AG08395 (cell line): Measurements from ENCODE around the gene ZNG1B.
"Not testable (repeated sequence)": the region's sequence is repeated elsewhere in the genome, so short reads cannot be mapped to it uniquely, and the experiment has no call there.

ENCODE experiments used
- DNase-seq: peaks from one replicate; pipeline ENCODE4 v3.0.0; 2012; ENCODE audit warnings: mixed read lengths, low spot score

ZNG1B gene

GRCh38 chr2:113437508-113438465 lies at the start of gene ZNG1B:
ZNG1B (plus strand) TSS chr2:113437691; CDS start chr2:113437869, 178 bp downstream.
- DNase-seq: not testable (repeated sequence)

DNA sequence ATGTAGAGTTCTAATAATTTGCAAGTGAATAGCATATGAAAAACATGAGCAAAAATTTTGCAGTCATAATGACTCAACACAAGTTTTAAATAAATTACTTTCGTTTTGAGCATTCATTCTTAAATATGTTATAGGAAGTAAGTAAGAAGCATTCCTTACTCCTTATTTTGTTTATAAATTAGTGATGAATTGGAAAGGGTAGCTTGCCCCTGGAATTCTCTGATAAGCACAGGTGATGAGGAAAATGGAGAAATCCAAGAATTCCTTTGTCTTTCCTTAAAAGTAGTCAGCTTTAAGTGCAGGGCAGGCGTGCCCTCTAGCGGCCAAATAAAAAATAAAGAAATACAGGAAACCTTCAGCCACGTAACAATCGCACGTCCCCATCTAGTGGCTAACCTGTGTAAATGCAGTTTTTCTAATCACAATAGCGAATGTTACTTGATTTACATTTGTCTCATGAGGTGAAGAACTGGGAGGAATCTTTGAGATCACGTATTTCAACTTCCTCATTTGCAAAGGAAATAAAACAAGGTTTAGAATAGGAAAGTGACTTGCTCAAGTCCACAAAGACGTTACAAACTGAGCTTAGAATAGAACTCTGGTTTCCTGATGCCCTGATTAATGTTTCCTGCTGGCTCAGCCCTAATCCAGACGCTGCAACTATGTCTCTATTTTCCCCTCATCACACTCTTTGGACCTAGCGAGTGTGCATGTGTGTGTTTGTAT lies 47.2 kb upstream of the ZNG1B start:
- peak; percentile 58 for DNase-seq

GRCh38 chr2:113391073-113391472 lies 46.4 kb upstream of the ZNG1B start:
- DNase-seq: no peak

DNA sequence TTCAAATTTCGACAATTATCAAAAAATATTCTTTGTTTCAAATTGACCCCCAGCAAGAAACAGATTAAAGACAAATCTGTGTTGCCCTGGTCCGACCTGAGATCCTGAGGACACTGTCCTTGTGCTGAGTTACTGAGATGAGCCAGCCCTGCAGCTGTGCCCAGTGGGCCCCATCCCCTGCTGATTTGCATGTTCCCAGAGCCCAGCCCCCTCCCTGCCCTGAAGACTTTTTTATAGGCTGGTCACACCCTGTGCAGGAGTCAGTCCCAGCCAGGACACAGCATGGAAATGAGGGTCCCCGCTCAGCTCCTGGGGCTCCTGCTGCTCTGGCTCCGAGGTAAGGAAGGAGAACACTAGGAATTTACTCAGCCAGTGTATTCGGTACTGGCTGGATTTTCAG lies 31.4 kb upstream of the ZNG1B start:
- DNase-seq: no peak

- DNase-seq: no peak
Measured at GRCh38 chr2:113407446-113408099, 29.9 kb upstream of the ZNG1B start.

- not testable (repeated sequence) for DNase-seq
Measured at GRCh38 chr2:113411725-113412352, 25.7 kb upstream of the ZNG1B start.

GRCh38 chr2:113412774-113413173 lies 24.7 kb upstream of the ZNG1B start:
- not testable (repeated sequence) for DNase-seq

DNA sequence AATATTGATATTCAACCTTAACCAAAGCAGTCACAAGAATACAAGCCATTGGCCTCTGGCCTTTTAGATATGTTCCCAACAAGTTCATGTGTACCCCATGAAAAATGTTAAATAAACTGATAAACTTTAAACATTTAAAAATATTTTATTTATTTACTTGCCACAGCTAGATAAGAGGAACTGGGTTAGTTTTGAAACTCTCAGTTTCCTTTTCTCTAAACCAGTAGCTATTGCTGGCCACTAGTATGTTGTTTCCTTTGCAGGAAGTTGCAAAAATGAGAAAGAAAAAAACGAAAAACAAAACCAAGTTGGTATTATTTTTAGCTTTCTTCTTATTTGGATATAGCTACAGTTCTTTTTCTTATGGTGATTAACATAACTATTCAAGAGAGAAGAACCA lies 5.7 kb upstream of the ZNG1B start:
- not testable (repeated sequence) for DNase-seq

- not testable (repeated sequence) for DNase-seq
Measured at GRCh38 chr2:113433468-113433867, 4.0 kb upstream of the ZNG1B start.

- DNase-seq: not testable (repeated sequence)
Measured at GRCh38 chr2:113465770-113466169, 28.3 kb downstream of the ZNG1B start.

GRCh38 chr2:113476688-113477368 lies 39.3 kb downstream of the ZNG1B start:
- DNase-seq: not testable (repeated sequence)

DNA sequence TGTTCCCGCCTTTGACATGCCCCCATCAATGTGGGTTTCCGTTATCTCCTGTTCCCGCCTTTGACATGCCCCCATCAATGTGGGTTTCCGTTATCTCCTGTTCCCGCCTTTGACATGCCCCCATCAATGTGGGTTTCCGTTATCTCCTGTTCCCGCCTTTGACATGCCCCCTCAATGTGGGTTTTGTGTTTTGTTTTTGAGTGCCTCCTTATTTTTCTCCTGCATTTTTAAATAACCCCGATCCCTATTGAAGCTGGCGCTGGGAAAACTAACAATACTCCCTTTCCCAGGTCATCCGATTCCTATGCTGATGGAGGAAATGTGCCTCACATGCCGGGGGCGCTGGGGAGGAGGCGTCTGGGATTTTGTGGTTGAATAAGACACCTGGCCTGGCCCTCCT lies 59.0 kb downstream of the ZNG1B start:
- not testable (repeated sequence) for DNase-seq

GRCh38 chr2:113498365-113498764 lies 60.9 kb downstream of the ZNG1B start, which contains the start of gene FOXD4L1:
FOXD4L1 (plus strand) TSS chr2:113498665; CDS start chr2:113499257, 592 bp downstream.
- DNase-seq: not testable (repeated sequence)

- DNase-seq: not testable (repeated sequence)
Measured at GRCh38 chr2:113499019-113499885, 61.8 kb downstream of the ZNG1B start.

DNA sequence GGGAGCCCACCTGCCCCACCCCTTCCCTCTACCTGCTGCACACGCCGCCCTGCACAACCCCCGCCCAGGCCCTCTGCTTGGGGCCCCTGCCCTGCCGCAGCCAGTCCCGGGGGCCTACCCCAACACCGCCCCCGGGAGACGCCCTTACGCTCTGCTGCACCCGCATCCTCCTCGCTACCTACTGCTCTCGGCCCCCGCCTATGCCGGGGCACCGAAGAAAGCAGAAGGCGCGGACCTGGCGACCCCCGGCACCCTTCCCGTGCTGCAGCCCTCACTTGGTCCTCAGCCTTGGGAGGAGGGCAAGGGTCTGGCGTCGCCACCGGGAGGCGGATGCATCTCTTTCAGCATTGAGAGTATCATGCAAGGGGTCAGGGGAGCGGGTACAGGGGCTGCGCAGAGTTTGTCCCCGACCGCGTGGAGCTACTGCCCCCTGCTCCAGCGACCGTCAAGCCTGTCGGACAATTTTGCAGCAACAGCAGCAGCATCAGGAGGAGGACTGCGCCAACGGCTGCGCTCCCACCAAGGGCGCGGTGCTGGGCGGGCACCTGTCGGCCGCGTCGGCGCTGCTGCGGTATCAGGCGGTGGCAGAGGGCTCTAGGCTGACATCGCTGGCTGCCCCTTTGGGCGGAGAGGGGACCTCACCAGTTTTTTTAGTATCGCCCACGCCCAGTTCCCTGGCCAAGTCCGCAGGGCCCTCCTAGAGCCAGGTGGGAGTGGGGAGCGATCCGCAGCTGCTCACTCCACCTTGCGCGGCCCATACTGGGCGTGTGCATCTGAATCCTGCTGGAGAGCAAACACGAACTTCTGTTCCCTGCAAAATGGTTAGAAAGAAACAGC lies 62.6 kb downstream of the ZNG1B start:
- DNase-seq: not testable (repeated sequence)

GRCh38 chr2:113500723-113501038 lies 63.2 kb downstream of the ZNG1B start:
- DNase-seq: not testable (repeated sequence)

DNA sequence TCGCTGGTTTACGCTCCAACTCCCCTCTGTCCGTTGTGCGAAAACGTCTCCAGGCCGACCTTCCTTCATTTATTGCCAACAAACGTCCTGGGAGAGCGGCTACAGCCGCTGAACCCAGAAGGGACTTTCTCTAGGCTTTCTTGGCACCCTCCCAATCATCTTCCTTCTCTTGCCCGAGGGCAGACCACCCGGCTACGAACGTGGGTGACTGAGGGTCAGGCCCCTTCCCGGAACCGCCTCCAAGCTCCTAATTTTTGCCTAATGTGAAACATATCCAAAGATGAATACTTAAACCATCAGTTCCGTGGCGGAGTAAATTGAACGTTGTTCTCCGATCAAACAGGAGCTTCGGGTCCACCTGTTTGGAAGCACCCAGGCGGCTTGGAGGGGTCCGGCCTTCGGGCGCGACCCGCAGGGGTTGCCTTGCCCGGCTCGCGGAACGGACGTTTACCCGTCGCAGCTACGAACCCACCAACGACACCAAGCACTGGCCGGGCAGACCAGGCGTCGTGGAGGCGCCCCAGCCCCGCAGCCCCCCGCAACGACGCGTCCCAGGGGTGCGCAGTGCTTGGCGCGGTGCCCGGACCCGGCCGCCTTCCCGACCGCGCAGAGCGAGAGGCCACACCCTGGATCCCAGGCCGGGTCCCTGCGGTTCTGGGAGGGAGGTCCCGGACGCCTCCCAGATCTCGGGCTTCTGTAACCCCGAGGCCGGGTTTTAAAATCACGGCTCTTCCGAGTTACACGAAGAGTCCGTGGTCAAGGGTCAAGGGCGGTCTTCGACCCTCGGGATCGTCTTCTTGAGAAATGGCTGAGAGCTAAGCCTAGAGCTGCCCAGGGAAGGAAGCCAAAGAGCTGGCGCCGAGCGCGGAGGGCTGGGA lies 65.0 kb downstream of the ZNG1B start:
- DNase-seq: not testable (repeated sequence)
